Measurements from ENCODE around the gene YTHDC2. TPM values are rescaled to one million over a fixed set of nuclear protein-coding genes. Genes with fewer than 3 reads are reported as not detected.
A peak's percentile ranks its signal among the peaks of the same experiment; 100 is the strongest.

Gene YTHDC2
- total RNA-seq, 1 donor: 32.6 TPM

DNA sequence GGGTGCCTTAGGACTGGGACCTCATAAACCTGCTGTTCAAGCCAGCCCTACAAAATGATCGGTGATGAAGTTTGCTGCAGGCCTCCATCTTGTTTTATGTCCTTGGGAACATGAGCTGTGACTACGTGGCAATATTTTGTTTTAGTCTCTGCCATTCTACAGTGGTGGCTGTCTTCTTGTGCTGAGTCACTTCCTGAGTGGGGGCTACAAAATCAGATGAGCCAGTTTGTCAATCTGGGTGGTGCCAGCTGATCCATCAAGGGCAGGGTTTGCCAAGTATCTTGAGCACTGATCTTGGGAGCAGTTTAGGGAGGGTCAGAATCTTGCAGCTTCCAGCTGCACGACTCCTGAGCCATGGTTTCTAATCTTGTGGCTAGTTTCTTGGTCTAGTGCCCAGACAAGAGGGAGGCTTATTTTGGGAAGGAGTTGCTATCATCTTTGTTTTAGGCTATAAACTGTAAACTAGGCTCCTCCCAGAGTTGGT is 94.7 kb downstream of the YTHDC2 start:
- no peaks in the 10 kb centered on the region for H4K20me1 ChIP-seq (ENCODE audit: insufficient read depth, low read length)
- H3K4me3 ChIP-seq (ENCODE audit: insufficient read depth, low read length): no peak overlapping the region
- no peak overlapping the region for H3K4me2 ChIP-seq (ENCODE audit: insufficient read depth, low read length)
- H3K27ac ChIP-seq (ENCODE audit: low read depth, low read length): no peak overlapping the region
- H3K9me3 ChIP-seq (ENCODE audit: low read depth, low read length): no peaks in the 10 kb centered on the region
- no peaks in the 10 kb centered on the region for H3K36me3 ChIP-seq (ENCODE audit: insufficient read depth, low read length)
- peaks cover 2% of the 10 kb centered on the region for H3K27me3 ChIP-seq (ENCODE audit: insufficient read depth, low read length)
- H3K4me1 ChIP-seq (ENCODE audit: insufficient read depth, low read length): peaks cover 7% of the 10 kb centered on the region
- TF ChIP-seq, protein P1, sequence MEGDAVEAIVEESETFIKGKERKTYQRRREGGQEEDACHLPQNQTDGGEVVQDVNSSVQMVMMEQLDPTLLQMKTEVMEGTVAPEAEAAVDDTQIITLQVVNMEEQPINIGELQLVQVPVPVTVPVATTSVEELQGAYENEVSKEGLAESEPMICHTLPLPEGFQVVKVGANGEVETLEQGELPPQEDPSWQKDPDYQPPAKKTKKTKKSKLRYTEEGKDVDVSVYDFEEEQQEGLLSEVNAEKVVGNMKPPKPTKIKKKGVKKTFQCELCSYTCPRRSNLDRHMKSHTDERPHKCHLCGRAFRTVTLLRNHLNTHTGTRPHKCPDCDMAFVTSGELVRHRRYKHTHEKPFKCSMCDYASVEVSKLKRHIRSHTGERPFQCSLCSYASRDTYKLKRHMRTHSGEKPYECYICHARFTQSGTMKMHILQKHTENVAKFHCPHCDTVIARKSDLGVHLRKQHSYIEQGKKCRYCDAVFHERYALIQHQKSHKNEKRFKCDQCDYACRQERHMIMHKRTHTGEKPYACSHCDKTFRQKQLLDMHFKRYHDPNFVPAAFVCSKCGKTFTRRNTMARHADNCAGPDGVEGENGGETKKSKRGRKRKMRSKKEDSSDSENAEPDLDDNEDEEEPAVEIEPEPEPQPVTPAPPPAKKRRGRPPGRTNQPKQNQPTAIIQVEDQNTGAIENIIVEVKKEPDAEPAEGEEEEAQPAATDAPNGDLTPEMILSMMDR (IDR thresholded peaks at IDR 0.05; ENCODE audit: extremely low read depth, low read depth, low read length): no peak
- peak overlapping the region; percentile 80 for H2AFZ ChIP-seq (ENCODE audit: low read length)
- DNase-seq (ENCODE audit: insufficient read length, low spot score, missing footprints): no peak
- no peaks in the 10 kb centered on the region for H3K79me2 ChIP-seq (ENCODE audit: insufficient read depth, low read length)

DNA sequence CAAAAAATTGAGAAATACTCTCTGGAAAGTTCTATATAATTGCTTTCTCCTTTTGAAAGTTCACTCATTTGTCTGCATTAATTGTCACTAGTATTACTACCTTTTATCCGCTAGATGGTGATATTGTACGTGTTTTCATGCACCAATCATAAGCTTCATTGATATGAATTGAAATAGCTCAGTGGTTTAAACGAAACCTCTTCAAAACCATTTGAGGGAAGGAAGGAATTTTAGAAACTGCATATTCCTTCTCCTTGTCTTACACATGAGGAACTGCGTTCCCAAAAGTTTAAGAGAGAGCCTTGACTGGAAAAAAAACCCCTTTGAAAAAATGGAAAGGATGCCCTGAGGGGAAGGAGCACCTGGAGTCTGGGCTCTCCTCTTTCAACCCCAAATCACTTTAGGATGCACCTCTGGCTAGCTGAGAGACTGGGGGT is 98.6 kb downstream of the YTHDC2 start:
- Histone ChIP-seq H3K36me3 (ENCODE audit: insufficient read depth, low read length) (no peaks in the 10 kb centered on the region), H3K4me3 (ENCODE audit: insufficient read depth, low read length) (no peak overlapping the region), H3K4me1 (ENCODE audit: insufficient read depth, low read length) (peaks cover 7% of the 10 kb centered on the region), H2AFZ (ENCODE audit: low read length) (no peak overlapping the region), H3K27ac (ENCODE audit: low read depth, low read length) (no peak overlapping the region), H3K9me3 (ENCODE audit: low read depth, low read length) (no peaks in the 10 kb centered on the region), H3K4me2 (ENCODE audit: insufficient read depth, low read length) (no peak overlapping the region), H3K79me2 (ENCODE audit: insufficient read depth, low read length) (no peaks in the 10 kb centered on the region), H3K27me3 (ENCODE audit: insufficient read depth, low read length) (no peaks in the 10 kb centered on the region), H4K20me1 (ENCODE audit: insufficient read depth, low read length) (no peaks in the 10 kb centered on the region)
- TF ChIP-seq, protein P1 (IDR thresholded peaks at IDR 0.05; ENCODE audit: extremely low read depth, low read depth, low read length): peak; percentile 64
- DNase-seq (ENCODE audit: insufficient read length, low spot score, missing footprints): peak; percentile 56

DNA sequence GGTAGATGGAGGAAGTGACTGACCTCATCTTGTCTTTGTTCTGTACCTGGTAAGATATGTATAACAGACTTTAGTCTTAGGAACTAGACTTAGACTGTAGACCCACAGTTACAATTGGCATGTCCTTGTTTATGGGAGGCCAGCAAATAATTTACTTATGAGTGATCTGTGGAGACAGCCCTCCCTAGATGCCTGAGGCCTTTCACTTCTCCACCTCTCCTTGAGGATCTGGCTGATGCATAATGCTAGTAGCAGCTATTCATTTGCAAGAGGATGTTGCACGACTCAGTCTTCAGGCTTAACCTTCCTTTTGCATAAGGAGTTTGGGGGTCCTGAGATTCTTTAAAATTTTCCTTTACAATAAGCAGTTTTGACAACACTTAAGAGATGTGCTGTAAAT is 100.7 kb downstream of the YTHDC2 start:
- TF ChIP-seq, protein P1 (IDR thresholded peaks at IDR 0.05; ENCODE audit: extremely low read depth, low read depth, low read length): no peak
- Histone ChIP-seq H3K79me2 (ENCODE audit: insufficient read depth, low read length) (no peaks in the 10 kb centered on the region), H3K36me3 (ENCODE audit: insufficient read depth, low read length) (no peaks in the 10 kb centered on the region), H3K9me3 (ENCODE audit: low read depth, low read length) (no peaks in the 10 kb centered on the region), H2AFZ (ENCODE audit: low read length) (no peak overlapping the region), H4K20me1 (ENCODE audit: insufficient read depth, low read length) (no peaks in the 10 kb centered on the region), H3K4me2 (ENCODE audit: insufficient read depth, low read length) (no peak overlapping the region), H3K27me3 (ENCODE audit: insufficient read depth, low read length) (no peaks in the 10 kb centered on the region), H3K27ac (ENCODE audit: low read depth, low read length) (no peak overlapping the region), H3K4me3 (ENCODE audit: insufficient read depth, low read length) (no peak overlapping the region), H3K4me1 (ENCODE audit: insufficient read depth, low read length) (no peaks in the 10 kb centered on the region)
- DNase-seq (ENCODE audit: insufficient read length, low spot score, missing footprints): peak; percentile 21

DNA sequence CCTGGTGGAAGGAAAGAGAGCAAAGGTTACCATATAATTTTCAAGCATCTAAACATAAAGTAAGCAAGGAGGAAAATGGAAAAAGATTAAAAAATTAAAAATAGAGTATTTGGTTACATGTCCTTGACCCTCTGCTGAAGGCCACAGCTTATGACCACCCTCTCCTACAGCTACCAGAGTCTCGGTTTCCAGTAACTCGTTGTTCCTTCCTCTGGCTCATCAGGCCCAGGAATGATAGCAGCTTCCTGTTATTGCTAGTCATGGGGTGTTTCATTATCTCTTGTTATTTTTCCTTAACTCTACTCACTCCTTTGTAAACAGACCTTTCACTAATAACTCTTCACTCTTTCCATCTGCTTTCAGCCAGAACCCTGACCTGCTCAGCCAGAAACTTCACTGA is 102.2 kb downstream of the YTHDC2 start:
- Histone ChIP-seq H3K4me3 (ENCODE audit: insufficient read depth, low read length) (no peak overlapping the region), H3K9me3 (ENCODE audit: low read depth, low read length) (no peaks in the 10 kb centered on the region), H3K27me3 (ENCODE audit: insufficient read depth, low read length) (no peaks in the 10 kb centered on the region), H3K4me1 (ENCODE audit: insufficient read depth, low read length) (no peaks in the 10 kb centered on the region), H3K36me3 (ENCODE audit: insufficient read depth, low read length) (no peaks in the 10 kb centered on the region), H2AFZ (ENCODE audit: low read length) (no peak overlapping the region), H4K20me1 (ENCODE audit: insufficient read depth, low read length) (no peaks in the 10 kb centered on the region), H3K79me2 (ENCODE audit: insufficient read depth, low read length) (no peaks in the 10 kb centered on the region), H3K27ac (ENCODE audit: low read depth, low read length) (no peak overlapping the region), H3K4me2 (ENCODE audit: insufficient read depth, low read length) (no peak overlapping the region)
- TF ChIP-seq, protein P1 (IDR thresholded peaks at IDR 0.05; ENCODE audit: extremely low read depth, low read depth, low read length): no peak
- DNase-seq (ENCODE audit: insufficient read length, low spot score, missing footprints): peak; percentile 64
